Ecto neural progenitor cell (in vitro differentiated cells): ENCODE results near the gene PTPRCAP.
"Not testable (repeated sequence)": the region's sequence is repeated elsewhere in the genome, so short reads cannot be mapped to it uniquely, and the experiment has no call there.

Experiments used
- DNase-seq: peaks from one replicate; pipeline ENCODE4 v3.0.0-alpha.2; 2018; ENCODE audit warnings: low spot score

The PTPRCAP gene

DNA sequence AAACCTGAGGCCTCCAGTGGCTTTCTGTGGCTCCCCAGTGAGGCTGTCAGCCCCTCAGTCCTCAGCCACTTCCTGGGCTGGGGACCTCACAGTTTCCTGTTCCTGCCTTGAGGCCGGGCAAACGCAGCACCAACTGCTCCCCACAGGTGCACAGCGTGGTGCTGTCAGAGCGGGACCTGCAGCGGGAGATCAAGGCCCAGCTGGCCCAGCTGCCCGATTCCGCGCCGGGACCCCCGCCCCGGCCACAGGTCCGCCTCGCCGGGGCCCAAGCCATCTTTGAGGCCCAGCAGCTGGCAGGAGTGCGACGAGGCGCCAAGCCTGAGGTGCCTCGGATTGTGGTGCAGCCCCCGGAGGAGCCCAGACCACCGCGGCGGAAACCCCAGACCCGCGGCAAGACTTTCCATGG lies 28.2 kb downstream of the PTPRCAP start:
- no peak for DNase-seq

DNA sequence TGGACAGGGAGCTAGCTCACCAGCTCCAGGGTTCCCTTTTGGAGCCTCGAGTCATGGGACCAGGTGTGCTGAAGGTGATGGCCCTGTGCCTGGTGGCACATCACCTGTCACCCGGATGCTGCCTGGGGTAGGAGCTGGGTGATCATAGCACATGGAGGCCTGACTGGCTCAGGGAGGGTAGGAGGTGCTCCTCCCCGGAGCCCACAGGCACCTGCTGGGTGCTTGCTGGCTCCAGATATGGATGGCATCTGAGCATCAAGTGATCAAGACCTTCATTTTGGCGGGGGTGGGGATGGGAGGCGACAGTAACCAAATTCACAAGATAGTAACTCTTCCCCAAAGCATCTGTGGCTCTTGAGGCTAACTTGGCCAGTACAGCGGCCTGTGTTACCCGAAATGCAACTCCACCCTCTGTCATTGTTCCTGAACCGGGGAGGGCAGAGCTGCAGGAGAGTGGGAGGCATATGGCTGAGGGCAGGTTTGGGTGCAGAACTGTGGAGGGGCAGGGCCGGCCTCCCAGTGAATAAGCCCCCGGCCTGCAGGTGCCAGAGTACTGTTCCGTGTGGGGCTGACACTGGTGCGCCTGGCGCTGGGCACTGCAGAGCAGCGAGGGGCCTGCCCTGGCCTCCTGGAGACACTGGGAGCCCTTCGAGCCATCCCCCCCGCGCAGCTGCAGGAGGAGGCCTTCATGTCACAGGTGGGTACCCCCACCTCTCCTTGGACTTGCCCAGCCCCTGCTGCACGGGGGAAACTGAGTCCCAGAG lies 28.9 kb downstream of the PTPRCAP start:
- no peak for DNase-seq

DNA sequence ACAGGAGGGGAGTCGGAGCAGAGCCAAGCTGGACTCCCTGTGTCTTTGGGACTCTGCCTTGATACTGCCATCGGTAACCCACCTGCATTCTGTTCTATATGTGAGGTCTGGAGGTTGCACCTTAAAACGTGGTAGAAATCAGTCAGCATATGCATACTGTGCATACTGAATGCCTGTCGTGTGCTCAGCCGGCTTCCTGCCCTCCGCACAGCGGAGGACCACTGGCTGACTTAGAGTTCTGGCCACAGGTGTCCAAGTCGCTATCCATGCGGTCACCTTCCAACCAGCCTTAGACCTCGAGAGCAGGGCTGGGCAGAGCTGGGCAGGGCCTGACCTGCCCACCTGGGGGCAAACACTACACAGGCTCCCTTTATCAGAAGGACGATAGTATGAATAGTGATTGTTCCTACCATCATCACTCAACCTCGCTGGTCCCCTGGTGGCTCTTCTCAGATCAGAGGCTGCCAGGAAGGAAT lies 29.8 kb downstream of the PTPRCAP start:
- no peak for DNase-seq

DNA sequence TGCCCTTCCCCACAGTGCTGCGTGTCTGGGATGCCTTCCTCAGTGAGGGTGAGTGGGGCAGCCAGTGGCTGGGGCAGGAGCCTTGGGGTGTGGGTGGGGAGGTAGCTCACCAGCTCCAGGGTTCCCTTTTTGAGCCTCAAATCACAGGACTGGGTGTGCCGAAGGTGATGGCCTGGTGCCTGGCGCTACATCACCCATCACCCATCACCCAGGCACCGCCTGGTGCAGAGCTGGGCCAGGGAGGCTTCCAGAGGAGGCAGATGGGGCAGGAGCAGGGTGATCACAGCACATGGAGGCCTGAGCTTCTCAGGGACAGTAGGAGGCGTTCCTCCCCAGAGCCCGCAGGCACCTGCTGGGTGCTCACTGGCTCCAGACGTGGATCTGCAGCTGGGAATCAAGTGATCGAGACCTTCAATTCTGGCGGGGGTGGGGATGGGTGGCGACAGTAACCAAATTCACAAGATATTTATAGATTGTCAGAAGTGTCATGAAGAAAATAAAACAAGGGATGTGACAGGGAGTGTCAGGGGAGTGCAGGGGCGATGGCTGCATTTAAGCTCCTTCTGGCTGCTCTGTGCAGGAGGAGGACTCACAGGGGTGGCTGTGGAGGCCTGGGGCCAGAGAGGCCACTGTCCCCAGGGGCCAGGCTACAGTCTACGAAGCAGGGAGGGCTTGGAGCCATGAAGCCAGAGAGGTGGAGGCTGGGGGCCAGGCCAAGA lies 30.4 kb downstream of the PTPRCAP start:
- no peak for DNase-seq

DNA sequence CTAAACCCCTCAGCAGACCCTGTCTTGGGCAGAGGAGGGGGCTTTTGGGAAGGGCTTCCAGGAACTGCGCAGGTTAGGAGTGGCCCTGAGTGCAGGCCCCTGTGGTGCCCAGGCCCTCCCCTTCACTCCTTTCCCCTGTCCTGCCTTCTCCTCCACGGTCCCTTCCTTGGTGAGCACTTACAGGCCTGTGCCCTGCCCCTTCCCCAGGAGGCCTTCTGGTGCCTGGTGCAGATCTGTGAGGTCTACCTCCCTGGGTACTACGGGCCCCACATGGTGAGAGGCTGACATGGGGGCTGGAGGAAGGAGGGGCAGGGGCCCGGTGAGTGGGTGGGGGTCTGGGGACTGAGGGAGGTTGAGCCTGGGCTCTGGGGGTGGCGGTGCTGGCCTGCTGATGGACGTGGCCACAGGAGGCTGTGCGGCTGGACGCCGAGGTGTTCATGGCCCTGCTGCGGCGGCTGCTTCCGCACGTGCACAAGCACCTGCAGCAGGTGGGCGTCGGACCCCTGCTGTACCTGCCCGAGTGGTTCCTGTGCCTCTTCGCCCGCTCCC lies 31.0 kb downstream of the PTPRCAP start:
- DNase-seq, result no peak

DNA sequence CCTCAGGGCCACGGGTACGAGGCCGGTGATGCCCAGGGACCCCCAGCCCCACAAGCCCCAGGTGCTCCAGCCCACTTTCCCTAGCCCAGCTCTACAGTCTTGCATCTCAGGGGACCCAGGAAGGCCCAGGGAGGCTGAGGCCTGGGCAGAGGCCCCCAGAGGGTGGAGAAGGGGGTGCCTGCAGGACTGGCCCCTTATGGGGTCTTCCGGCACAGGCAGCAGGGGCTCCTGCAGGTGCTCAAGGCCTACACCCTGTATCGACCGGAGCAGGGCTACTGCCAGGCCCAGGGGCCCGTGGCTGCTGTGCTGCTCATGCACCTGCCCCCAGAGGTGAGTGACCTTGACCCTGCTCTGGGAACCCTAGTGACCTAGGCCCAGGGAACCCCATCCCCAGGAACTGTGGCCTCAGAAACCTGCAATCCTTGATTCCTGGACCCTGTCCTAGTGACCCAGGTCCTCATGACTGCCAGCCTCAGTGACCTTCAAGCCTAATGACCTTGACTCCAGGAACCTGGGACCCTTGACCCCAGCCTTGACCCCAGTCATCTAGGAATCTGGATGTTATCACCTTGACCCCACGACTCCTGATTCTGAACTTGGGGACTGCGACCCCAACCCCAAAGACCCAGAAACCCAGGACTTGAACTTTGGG lies 31.7 kb downstream of the PTPRCAP start:
- no peak for DNase-seq

DNA sequence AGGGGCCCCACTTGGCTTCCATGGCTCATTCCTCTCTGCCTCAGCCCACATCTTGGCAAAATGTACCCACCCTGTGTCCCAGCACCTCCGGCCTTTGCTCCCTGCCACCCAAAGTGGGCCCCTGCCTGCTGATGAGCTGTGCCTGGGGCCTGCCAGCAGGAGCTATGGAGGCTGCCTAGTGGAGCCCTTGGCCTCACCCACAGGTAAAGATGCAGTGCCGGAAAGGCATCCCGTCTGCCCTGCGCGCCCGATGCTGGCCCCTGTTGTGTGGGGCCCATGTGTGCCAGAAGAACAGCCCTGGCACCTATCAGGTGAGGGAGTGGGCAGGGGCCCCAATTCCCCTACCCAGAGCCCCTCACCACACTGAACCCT lies 32.3 kb downstream of the PTPRCAP start:
- no peak for DNase-seq

DNA sequence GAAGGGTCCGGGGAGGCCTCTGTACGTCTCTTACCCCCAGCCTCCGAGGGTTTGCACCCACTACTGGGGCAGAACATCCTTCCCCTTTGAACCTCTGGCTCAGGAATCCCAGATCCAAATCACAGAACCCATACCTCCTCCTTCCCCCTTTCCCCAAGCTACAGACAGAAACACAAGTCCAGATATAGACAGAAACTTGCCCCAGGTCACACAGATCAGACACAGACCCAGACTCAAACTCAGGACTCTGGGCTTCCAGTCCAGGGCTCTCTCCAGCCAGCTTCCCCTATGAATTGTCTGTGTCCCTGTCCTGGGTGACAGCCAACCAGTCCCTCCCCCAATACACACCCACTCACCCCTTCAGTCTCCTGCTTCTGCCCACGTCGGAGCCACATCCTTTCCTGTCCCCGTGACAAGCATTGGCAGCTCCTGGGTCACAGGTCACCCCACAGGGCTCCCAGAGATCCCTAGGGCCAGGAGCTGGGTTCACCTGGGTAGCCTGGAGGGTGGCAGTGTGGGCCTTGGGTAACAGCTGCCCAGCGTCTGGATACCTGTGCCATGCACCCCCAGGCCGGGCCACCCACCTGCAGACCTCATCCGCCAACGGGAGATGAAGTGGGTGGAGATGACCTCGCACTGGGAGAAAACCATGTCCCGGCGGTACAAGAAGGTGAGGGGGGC lies 32.8 kb downstream of the PTPRCAP start:
- no peak for DNase-seq

DNA sequence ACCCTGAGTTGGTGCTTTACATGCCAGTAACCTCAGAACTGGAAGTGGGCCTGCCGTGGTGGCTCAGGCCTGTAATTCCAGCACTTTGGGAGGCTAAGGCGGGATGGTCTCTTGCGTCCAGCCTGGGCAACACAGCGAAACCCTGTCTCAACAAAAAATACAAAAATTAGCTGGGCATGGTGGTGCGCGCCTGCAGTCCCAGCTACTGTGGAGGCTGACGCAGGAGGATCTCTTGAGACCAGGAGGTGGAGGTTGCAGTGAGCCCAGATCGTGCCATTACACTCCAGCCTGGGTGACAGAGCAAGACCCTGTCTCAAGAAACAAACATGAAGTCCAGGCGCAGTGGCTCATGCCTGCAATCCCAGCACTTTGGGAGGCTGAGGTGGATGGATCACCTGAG lies 34.4 kb downstream of the PTPRCAP start:
- DNase-seq, result not testable (repeated sequence)

DNA sequence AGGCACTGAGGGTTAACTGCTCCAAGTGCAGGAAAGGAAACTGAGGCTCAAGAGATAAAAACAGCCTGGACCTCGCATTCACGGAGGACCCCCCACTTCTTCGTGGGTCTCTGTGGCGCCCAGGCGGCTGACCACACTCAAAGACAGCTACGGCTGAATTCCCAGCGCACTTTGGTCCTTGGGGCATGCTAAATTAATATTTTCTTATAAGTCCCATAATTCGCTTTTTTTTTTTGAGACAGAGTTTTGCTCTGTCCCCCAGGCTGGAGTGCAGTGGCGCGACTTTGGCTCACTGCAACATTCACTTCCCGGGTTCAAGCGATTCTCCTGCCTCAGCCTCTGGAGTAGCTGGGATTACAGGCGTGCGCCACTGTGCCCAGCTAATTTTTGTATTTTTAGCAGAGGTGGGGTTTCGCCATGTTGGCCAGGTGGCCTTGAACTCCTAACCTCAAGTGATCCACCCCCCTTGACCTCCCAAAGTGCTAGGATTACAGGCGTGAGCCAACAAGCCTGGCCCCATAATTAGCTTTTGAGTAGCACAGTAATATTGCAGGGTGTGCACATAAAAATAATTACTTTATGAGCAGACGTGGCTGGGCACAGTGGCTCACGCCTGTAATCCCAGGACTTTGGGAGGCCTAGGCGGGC lies 35.2 kb downstream of the PTPRCAP start:
- not testable (repeated sequence) for DNase-seq

DNA sequence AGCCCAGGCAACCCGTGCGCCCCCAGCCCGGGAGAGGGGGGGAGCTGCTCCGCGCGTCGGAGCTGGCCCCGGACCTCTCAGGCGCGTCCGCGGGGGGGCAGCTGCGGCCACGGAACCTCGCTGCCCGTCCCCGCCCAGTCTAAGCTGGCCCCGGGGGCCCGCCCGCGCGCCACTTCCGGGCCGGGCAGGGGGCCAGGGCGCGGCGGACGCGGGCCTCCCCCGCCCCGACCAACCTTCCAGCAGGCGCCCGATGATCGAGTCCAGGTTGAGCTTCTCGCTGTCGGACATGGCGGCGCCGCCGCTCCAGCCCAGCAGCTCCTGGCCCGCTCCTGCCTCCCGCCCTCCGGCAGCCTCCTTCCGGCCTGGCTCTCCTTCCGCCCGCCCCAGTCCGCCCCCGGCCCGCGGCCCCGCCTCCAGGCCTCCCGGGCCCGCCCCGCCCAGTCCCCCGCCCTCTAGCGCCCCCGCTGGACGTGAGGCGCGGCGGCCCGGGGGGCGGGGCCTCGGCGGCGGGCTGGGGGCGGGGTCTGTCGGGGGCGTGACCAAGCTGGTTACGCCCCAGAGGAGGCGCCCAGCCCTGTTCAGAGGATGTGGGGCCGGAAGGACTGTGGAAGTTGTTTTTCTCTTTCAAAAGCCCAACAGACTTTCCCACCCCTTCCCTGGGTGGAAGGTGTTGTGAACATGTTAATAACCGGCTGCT lies 35.8 kb downstream of the PTPRCAP start, which contains the start of gene PPP1CA:
Gene PPP1CA (minus strand): TSS at position 364 of the 697 bp plus-strand sequence. CDS start 76 bp downstream, at position 288.
- DNase-seq, result peak; percentile 95

DNA sequence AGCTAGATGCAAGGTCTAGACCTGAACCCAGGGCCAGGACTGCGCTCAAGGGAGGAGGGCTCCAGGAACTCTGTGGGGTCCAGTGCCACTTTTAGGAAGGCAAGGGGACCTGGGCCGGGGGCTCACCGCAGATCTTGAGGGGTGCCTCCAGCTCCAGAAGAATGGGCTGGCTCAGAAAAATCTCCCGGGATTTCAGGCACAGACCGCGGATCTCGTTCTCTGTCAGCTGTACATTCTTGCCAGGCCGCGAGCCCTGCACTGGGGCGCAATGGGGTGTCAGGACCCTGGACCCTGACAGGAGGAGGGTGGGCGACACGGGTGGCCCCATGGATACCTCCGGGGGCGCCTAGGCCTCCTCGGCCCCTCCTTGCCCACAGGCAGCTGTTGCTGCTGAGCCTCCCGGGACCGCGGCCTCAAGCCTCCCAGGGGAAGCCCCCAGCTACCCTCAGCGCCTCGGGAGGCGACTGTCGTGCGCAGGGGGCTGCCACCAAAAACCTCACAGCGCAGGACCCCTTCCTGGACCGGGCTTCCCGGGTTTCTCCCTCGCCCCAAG lies 36.5 kb downstream of the PTPRCAP start:
- no peak for DNase-seq

DNA sequence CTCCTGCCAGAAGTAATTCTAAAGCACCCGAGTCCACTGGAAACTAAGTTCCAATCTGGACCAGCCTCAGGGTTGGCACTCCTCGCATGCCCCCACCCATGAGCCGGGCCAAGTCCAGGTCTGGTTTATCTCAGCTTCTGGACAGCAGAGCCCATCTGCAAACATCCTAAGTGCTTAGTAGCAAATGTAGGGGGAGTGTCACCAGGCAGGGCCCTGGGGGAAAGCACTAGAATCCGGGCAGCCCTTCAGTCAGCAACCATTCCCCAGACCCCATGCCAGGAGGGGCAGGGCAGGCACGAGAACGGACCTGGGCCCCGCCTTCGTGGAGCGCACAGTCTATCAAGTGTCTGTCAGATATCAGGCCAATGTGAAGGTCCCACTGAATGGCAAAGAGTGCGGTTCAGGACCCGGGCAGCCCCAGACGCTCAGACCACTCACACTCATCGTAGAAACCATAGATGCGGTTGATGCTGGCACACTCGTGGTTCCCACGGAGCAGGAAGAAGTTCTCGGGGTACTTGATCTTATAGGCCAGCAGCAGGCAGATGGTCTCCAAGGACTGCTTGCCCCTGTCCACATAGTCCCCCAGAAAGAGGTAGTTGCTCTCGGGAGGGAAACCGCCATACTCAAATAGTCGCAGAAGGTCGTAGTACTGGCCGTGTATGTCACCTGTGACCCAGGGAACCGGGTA lies 37.1 kb downstream of the PTPRCAP start:
- no peak for DNase-seq

DNA sequence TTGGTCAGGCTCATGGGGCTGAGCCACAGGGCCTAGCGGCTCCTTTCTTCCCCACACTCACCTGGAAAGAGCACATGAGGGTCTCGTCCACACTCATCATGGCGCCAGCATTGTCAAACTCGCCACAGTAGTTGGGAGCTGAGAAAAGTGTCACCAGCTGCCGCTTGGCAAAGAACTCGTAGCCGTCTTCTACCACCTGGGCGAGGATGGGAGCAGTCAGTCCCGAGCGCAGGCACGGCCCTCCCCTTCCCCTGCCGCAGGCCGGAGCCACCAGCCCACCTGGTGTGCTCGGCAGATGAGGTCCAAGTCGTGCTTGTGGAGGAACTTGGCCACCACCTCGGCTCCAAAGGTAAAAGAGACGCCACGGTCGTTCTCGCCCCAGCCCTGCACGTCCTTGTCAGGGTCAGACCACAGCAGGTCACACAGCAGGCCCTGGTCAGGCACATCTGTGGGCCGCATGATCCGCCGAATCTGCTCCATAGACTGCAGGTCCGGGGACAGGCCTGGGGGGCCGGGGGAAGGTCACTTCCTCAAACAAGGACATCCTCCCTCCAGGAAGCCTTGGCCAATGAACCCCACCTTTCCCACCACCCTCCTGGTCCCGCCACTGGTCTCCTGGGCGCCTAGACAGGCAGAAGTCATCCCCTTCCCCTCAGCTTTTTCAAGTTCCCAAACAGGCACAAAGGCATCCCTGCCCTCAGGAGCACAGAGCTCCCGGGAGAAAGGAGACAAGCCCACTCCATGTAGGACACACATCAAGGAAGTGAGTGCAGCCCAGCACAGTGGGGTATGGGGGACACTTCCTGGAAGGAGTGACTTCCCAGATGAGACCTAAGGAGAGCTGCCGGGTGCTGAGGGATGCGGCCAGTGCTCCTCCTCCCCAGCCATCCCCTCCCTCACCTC lies 38.6 kb downstream of the PTPRCAP start:
- no peak for DNase-seq

DNA sequence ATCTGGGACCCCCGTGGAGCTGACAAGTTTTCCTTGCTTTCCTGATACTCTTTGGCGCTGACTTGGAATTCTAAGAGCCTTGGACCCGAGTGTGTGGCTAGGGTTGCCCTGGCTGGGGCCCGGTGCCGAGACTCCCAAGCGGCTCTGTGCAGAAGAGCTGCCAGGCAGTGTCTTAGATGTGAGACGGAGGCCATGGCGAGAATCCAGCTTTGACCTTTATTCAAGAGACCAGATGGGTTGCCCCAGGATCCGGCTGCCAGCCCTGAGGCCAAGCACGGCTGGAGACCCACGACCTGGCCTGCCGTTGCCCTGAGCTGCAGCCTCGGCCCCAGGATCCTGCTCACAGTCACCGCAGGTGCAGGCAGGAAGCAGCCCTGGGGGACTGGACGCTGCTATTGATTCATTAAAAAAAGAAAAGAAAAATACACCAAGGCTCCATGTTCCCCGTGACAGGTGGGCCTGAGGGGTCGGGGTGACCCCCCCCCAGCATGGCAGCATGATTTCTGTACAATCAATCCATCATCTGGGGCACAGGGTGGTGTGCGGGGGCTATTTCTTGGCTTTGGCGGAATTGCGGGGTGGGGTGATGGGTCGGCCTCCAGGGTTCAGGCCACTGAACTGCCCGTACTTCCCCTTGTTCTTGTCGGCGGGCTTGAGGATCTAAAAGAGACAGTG lies 39.4 kb downstream of the PTPRCAP start:
- DNase-seq, result no peak

DNA sequence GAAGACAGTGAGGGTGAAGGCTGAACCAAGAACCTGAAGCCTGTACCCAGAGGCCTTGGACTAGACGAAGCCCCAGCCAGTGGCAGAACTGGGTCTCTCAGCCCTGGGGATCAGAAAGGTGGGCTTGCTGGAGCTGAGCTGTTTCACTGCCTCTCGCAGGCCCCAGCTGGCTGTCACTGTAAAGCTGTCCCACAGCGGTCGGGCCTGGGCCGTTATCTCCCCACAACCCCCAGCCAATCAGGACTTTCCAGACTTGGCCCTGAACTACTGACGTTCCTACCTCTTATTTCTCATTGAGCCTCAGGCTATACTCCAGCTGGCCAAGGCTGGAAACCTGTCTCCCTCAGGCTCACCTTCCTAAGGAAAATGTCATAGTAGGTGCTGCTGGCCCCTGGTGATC lies 39.9 kb downstream of the PTPRCAP start:
- no peak for DNase-seq

DNA sequence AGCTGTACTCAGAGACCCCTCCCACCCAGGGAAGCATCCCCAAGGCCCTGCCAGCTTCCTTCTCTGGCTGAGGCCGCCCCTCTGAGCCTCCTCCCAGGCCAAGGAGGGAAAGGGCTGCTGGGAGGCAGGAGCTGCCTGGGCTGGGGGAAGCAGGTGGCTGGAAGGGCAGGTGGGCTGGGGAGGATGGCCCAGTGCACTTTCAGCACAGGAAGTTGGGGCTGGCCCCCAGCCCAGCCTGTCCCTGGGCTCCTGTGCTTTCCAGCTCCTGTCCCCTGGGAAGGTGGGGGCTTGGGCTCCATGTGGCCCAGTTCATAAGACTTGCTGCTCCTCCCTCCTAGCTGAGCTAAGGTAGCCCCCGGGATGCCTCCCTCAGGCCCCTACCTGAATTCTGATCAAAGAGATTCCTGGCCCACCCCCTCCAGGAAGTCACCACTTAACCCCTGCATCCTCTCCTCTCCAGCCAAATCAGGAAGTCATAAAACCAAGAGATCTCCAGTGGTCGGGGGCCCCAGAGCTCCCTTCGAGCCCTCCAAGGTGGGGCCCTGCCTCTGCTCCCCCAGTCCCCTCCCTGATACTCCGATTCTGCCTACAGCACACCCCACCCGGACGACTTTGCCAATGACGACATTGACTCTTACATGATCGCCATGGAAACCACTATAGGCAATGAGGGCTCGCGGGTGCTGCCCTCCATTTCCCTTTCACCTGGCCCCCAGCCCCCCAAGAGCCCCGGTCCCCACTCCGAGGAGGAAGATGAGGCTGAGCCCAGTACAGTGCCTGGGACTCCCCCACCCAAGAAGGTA lies 40.7 kb downstream of the PTPRCAP start:
- no peak for DNase-seq

DNA sequence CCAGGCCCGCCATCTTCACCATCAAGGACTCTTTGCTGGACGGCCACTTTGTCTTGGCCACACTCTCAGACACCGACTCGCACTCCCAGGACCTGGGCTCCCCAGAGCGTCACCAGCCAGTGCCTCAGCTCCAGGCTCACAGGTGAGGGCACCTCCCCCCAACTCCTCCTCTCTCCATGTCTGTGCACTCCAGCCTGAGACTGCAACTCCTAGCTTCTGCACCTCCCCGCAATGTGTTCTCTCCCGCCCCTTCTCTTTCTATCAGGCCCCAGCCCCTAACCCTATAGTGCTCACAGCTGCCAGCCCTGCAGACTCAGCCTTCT lies 41.3 kb downstream of the PTPRCAP start:
- no peak for DNase-seq
